HPDE6-E6E7 (cell line): ENCODE data around the gene HCK.
A peak's percentile ranks its signal among the peaks of the same experiment; 100 is the strongest.

ENCODE experiments used
- DNase-seq: peaks from one replicate; pipeline ENCODE4 v3.0.0; 2011; ENCODE audit warnings: missing footprints; ENCODE audit errors: extremely low spot score

The HCK gene

GRCh38 chr20:32052090-32052777 is at the start of gene HCK:
Gene HCK, plus strand, starts transcription at chr20:32052242.
- DNase-seq = no peak

- DNase-seq = no peak
Measured at GRCh38 chr20:32003325-32003724, 48.7 kb upstream of the HCK start.

- no peak for DNase-seq
Measured at GRCh38 chr20:32004963-32005362, 47.1 kb upstream of the HCK start.

- DNase-seq = no peak
Measured at GRCh38 chr20:32006053-32006452, 46.0 kb upstream of the HCK start.

GRCh38 chr20:32006841-32007786 is 44.9 kb upstream of the HCK start:
- DNase-seq = no peak

- no peak for DNase-seq
Measured at GRCh38 chr20:32007787-32008616, 44.0 kb upstream of the HCK start.

GRCh38 chr20:32009564-32009963 is 42.5 kb upstream of the HCK start:
- DNase-seq = no peak

GRCh38 chr20:32010101-32010500 is 41.9 kb upstream of the HCK start, which contains the start of gene CCM2L:
Gene CCM2L, plus strand, starts transcription at chr20:32010438. Its CDS starts 17 bp downstream, at chr20:32010455.
- no peak for DNase-seq

GRCh38 chr20:32010666-32011065 is 41.4 kb upstream of the HCK start:
- DNase-seq = no peak

- DNase-seq = no peak
Measured at GRCh38 chr20:32012159-32012688, 39.8 kb upstream of the HCK start.

GRCh38 chr20:32013326-32013725 is 38.7 kb upstream of the HCK start:
- DNase-seq = no peak

GRCh38 chr20:32017711-32018251 is 34.3 kb upstream of the HCK start:
- DNase-seq = peak; percentile 75

GRCh38 chr20:32018269-32019155 is 33.5 kb upstream of the HCK start:
- DNase-seq = peak; percentile 90

GRCh38 chr20:32019156-32019510 is 32.9 kb upstream of the HCK start:
- DNase-seq = no peak

- DNase-seq = no peak
Measured at GRCh38 chr20:32019563-32020463, 32.2 kb upstream of the HCK start.

GRCh38 chr20:32021091-32021490 is 31.0 kb upstream of the HCK start:
- no peak for DNase-seq

- no peak for DNase-seq
Measured at GRCh38 chr20:32024683-32025295, 27.3 kb upstream of the HCK start.

- DNase-seq = no peak
Measured at GRCh38 chr20:32027643-32028042, 24.4 kb upstream of the HCK start.
